HepG2 (cell line): ENCODE data around the gene NDUFS4. TPM values are rescaled to one million over a fixed set of nuclear protein-coding genes. Genes with fewer than 3 reads are reported as not detected.
"Not testable (repeated sequence)": the region's sequence is repeated elsewhere in the genome, so short reads cannot be mapped to it uniquely, and the experiment has no call there.

ENCODE experiments used
- ATAC-seq: fragments of 200-7000 bp; cut with Tn5 transposase; 3 replicates; pipeline ENCODE4 v1.9.1; 2020; ENCODE audit warnings: mild to moderate bottlenecking, moderate library complexity
- BruUV-seq: library from RNA; stranded (reverse); fragments of 400-500 nt; replicated peaks from 2 replicates; lab custom pipeline; 2021; lab: Mats Ljungman, UMichigan
- CTCF ChIA-PET: fragments of 300-600 bp; formaldehyde crosslinking; extraction: SDS; loops from one replicate; lab custom pipeline; 2021; ENCODE audit warnings: low total read pairs, inconsistent platforms, low intra/inter-chr PET ratio; lab: Yijun Ruan, JAX
- POLR2A ChIA-PET: fragments of 350-600 bp; sonication (Branson Sonifier 250); formaldehyde crosslinking; loops from one replicate; lab custom pipeline; 2020; ENCODE audit warnings: antibody characterized with exemption, inconsistent platforms; lab: Yijun Ruan, JAX
- DNase-seq: peaks from one replicate; pipeline ENCODE4 v3.0.0-alpha.2; 2015; ENCODE audit warnings: low spot score
- FAIRE-seq: peaks from 3 replicates; lab custom pipeline; 2011; peaks lifted over from hg19 to GRCh38; lab: Jason Lieb, UNC
- H2AFZ ChIP-seq: one replicate; pipeline ENCODE4 v1.6.1; 2011; ENCODE audit warnings: low read length, inconsistent platforms
- H3K27ac ChIP-seq: fragments of 300-600 bp; 3 replicates; pipeline ENCODE4 v1.8.0; 2011; ENCODE audit warnings: mixed run types, mild to moderate bottlenecking, mixed read lengths, low read length, inconsistent platforms; ENCODE audit not compliant: insufficient read depth; ENCODE audit errors: extremely low read length
- H3K27me3 ChIP-seq, 2 experiments: fragments of 200-600 bp in 1 of 2; 2 replicates in 1 of 2; 3 replicates in 1 of 2; pipeline versions ENCODE4 v1.6.0 to v1.8.0; 2011; ENCODE audit warnings: low read length in 2 of 2, mild to moderate bottlenecking in 2 of 2, moderate library complexity in 2 of 2, inconsistent platforms in 1 of 2; ENCODE audit not compliant: insufficient read depth in 2 of 2, control insufficient read depth in 1 of 2
- H3K36me3 ChIP-seq, 2 experiments: fragments of 200-600 bp in 1 of 2; replicated peaks in 1 of 2; 2 replicates in 1 of 2; 3 replicates in 1 of 2; pipeline versions ENCODE4 v1.5.1 to v1.8.0; 2011; ENCODE audit warnings: low read length in 2 of 2, inconsistent platforms in 1 of 2; ENCODE audit not compliant: insufficient read depth in 2 of 2, control insufficient read depth in 1 of 2
- H3K4me1 ChIP-seq: 2 replicates; pipeline ENCODE4 v1.5.1; 2012; ENCODE audit warnings: low read length, inconsistent platforms; ENCODE audit not compliant: insufficient read depth
- H3K4me2 ChIP-seq: 2 replicates; pipeline ENCODE4 v1.6.0; 2011; ENCODE audit warnings: low read depth, low read length, inconsistent platforms
- H3K4me3 ChIP-seq, 3 experiments: fragments of 200-600 bp in 1 of 3; sonication (generic), shearing (Covaris generic) in 1 of 3; replicated peaks in 1 of 3; 2 replicates each; pipeline ENCODE4 v1.5.1; 2011 to 2016; ENCODE audit warnings: low read length in 3 of 3, inconsistent platforms in 2 of 3, low read depth in 2 of 3, mild to moderate bottlenecking in 2 of 3, control low read depth in 1 of 3, mixed read lengths in 1 of 3; ENCODE audit not compliant: insufficient read depth in 1 of 3
- H3K79me2 ChIP-seq: one replicate; pipeline ENCODE4 v1.6.1; 2011; ENCODE audit warnings: low read length, inconsistent platforms; ENCODE audit not compliant: insufficient read depth
- H3K9ac ChIP-seq: 2 replicates; pipeline ENCODE4 v1.6.0; 2011; ENCODE audit warnings: mild to moderate bottlenecking, low read depth, low read length, inconsistent platforms; ENCODE audit not compliant: insufficient read depth
- H3K9me3 ChIP-seq: 2 replicates; pipeline ENCODE4 v1.5.1; 2012; ENCODE audit warnings: mild to moderate bottlenecking, low read length
- H4K20me1 ChIP-seq: 2 replicates; pipeline ENCODE4 v1.6.0; 2011; ENCODE audit warnings: inconsistent platforms, mild to moderate bottlenecking, low read length, moderate library complexity; ENCODE audit not compliant: insufficient read depth
- ATAD3A ChIP-seq: sonication (generic); formaldehyde crosslinking; IDR thresholded peaks from 2 replicates; pipeline ENCODE4 v1.4.0; 2020; ENCODE audit warnings: missing genetic modification reagents
- ATF4 ChIP-seq, 2 experiments: fragments of 450-650 bp in 1 of 2; sonication (generic) in 1 of 2; formaldehyde crosslinking; IDR thresholded peaks; 2 replicates each; pipeline versions ENCODE4 v1.5.0 to v1.8.0; 2020 to 2022; ENCODE audit warnings: mild to moderate bottlenecking in 1 of 2, missing genetic modification reagents in 1 of 2
- FUBP1 ChIP-seq: sonication (generic); formaldehyde crosslinking; IDR thresholded peaks from 2 replicates; pipeline ENCODE4 v1.5.1; 2020; ENCODE audit warnings: missing genetic modification reagents, mild to moderate bottlenecking, borderline replicate concordance
- LRRFIP1 ChIP-seq: sonication (generic); formaldehyde crosslinking; conservative IDR thresholded peaks from 2 replicates; pipeline ENCODE4 v1.4.0; 2020; ENCODE audit warnings: missing genetic modification reagents
- NR2F2 ChIP-seq: IDR thresholded peaks from 2 replicates; pipeline ENCODE4 v1.6.1; 2012; ENCODE audit warnings: low read depth, inconsistent platforms, borderline replicate concordance
- PAX8 ChIP-seq: sonication (generic); formaldehyde crosslinking; IDR thresholded peaks from 2 replicates; pipeline ENCODE4 v1.8.0; 2022; ENCODE audit warnings: mild to moderate bottlenecking, missing genetic modification reagents, borderline replicate concordance
- PPARG ChIP-seq: conservative IDR thresholded peaks from 2 replicates; pipeline ENCODE4 v1.6.1; 2016; ENCODE audit warnings: missing biosample characterization, missing genetic modification reagents
- RCOR2 ChIP-seq: IDR thresholded peaks from 2 replicates; pipeline ENCODE4 v1.6.1; 2016; ENCODE audit warnings: missing biosample characterization, missing genetic modification reagents
- SIN3A ChIP-seq: IDR thresholded peaks from 2 replicates; pipeline ENCODE4 v1.6.1; 2011; ENCODE audit warnings: low read depth, mild to moderate bottlenecking, control low read depth, low read length, borderline replicate concordance
- SYNCRIP ChIP-seq: fragments of 200-400 bp; formaldehyde crosslinking; IDR thresholded peaks from 2 replicates; pipeline ENCODE4 v1.6.1; 2018; ENCODE audit warnings: mild to moderate bottlenecking, low read depth, low read length; ENCODE audit not compliant: insufficient read depth
- TCF12 ChIP-seq, 2 experiments: fragments of 450-650 bp in 1 of 2; sonication (generic) in 1 of 2; formaldehyde crosslinking in 1 of 2; IDR thresholded peaks; 2 replicates each; pipeline versions ENCODE4 v1.6.1 to v1.8.0; 2017 to 2022; ENCODE audit warnings: antibody characterized with exemption in 1 of 2, mild to moderate bottlenecking in 1 of 2, missing genetic modification reagents in 1 of 2, moderate library complexity in 1 of 2
- YEATS2 ChIP-seq: sonication (generic); formaldehyde crosslinking; IDR thresholded peaks from 2 replicates; pipeline ENCODE4 v1.4.0; 2020; ENCODE audit warnings: missing genetic modification reagents, borderline replicate concordance
- ZMYM4 ChIP-seq: sonication (generic); formaldehyde crosslinking; IDR thresholded peaks from 2 replicates; pipeline ENCODE4 v1.8.1; 2023; ENCODE audit warnings: mild to moderate bottlenecking, missing genetic modification reagents
- WGBS: methylation state at CpG from one replicate; pipeline ENCODE4 v1.1.6; 2017; ENCODE audit warnings: low lambda C conversion rate; 5-methylcytosine and 5-hydroxymethylcytosine counted together
- in situ Hi-C: cut with HindIII; loops from 2 replicates; pipeline ENCODE4 v1.10.0; 2017; ENCODE audit warnings: low pct_unique_long_range_greater_than_20kb; ENCODE audit not compliant: extremely low pct_ligation_motif_present
- intact Hi-C: fragments of 100-400 bp; cut with micrococcal nuclease; formaldehyde crosslinking; loops from one replicate; pipeline ENCODE4 v1.10.0; 2022; ENCODE audit not compliant: unreplicated experiment
- polyA plus RNA-seq, 8 experiments: library from polyadenylated mRNA; depleted of rRNA in 3 of 8; stranded (reverse) in 7 of 8; unstranded in 1 of 8; fragments of >200 nt; fragmentation: Illumina TruSeq in 4 of 8; extraction: Trizol in 4 of 8; gene quantifications; 2 replicates each; pipeline versions ENCODE4 v1.2.1 to v1.2.3, GENCODE V29; 2011 to 2016; ENCODE audit warnings: low read depth in 4 of 8, missing spikeins in 1 of 8, mixed read lengths in 1 of 8; ENCODE audit not compliant: insufficient read depth in 1 of 8
- total RNA-seq, 5 experiments: library from RNA; depleted of rRNA; stranded (reverse); fragments of >200 nt; fragmentation: Illumina TruSeq; extraction: Trizol; gene quantifications; 2 replicates each; pipeline ENCODE4 v1.2.3, GENCODE V29; 2016; ENCODE audit warnings: low read depth in 1 of 5

Gene NDUFS4
- total and polyA plus RNA-seq, 2 of the 13 experiments (the other 11 are each of a cell fraction or from before 2014, with no cell fraction given) = 121 to 126 TPM

- CTCF ChIA-PET, intact Hi-C loops, POLR2A ChIA-PET: not testable (repeated sequence)
These were observed 19.7 kb upstream of the NDUFS4 start for GRCh38 chr5:53540739-53541138.

GRCh38 chr5:53541859-53542258 is 18.6 kb upstream of the NDUFS4 start:
- 65% methylated on average over 2 of the region's 2 CpGs for WGBS
- no peak for TF ChIP-seq PAX8 (CRISPR knock-in tag)
- no peak for TF ChIP-seq SYNCRIP
- TF ChIP-seq NR2F2 = no peak
- TF ChIP-seq YEATS2 (CRISPR knock-in tag) = no peak
- TF ChIP-seq RCOR2 (CRISPR knock-in tag) = no peak
- no peak for TF ChIP-seq TCF12 (IDR thresholded peaks at IDR 0.05)
- no peak for TF ChIP-seq TCF12 (CRISPR knock-in tag; IDR thresholded peaks at IDR 0.05)
- no peak for TF ChIP-seq ATF4 (CRISPR knock-in tag; IDR thresholded peaks at IDR 0.05)
- TF ChIP-seq SIN3A = no peak
- no peak for TF ChIP-seq FUBP1
- no peak for TF ChIP-seq PPARG (CRISPR knock-in tag)
- no peak for TF ChIP-seq ZMYM4 (CRISPR knock-in tag)
- no peak for TF ChIP-seq ATAD3A (CRISPR knock-in tag)
- no peak for TF ChIP-seq LRRFIP1 (CRISPR knock-in tag)

More at GRCh38 chr5:53540739-53541138, 19.7 kb upstream of the NDUFS4 start:
- H3K27ac ChIP-seq, H3K4me1 ChIP-seq, H3K9me3 ChIP-seq, FAIRE-seq, ATAC-seq, BruUV-seq, H3K4me3 ChIP-seq, H3K4me2 ChIP-seq, H3K36me3 ChIP-seq, H4K20me1 ChIP-seq, in situ Hi-C loops, H3K27me3 ChIP-seq, H2AFZ ChIP-seq, DNase-seq, H3K79me2 ChIP-seq, H3K9ac ChIP-seq: not testable (repeated sequence)
- 68% methylated on average over 7 of the region's 7 CpGs for WGBS

More at GRCh38 chr5:53541859-53542258, 18.6 kb upstream of the NDUFS4 start:
- H3K36me3 ChIP-seq = no peaks in the 10 kb centered on the region
- intact Hi-C loops = no loop called here
- ATAC-seq (no peak), DNase-seq (no peak), FAIRE-seq (no peak)
- CTCF ChIA-PET = no interaction called here
- no peak overlapping the region for H3K4me3 ChIP-seq
- BruUV-seq = no TSS peak
- POLR2A ChIA-PET = no interaction called here
- no peak overlapping the region for H3K27ac ChIP-seq
- no peaks in the 10 kb centered on the region for H3K79me2 ChIP-seq
- in situ Hi-C loops = no loop called here
- no peak overlapping the region for H3K4me2 ChIP-seq
- no peaks in the 10 kb centered on the region for H4K20me1 ChIP-seq
- H3K27me3 ChIP-seq = no peaks in the 10 kb centered on the region; a peak in 1 of 5 replicates
- H2AFZ ChIP-seq = no peak overlapping the region
- H3K9me3 ChIP-seq = no peaks in the 10 kb centered on the region
- H3K9ac ChIP-seq = no peak overlapping the region
- peaks cover 4% of the 10 kb centered on the region; the same call in 1 of the 2 replicates for H3K4me1 ChIP-seq
